ENCODE measurements around the gene PRKCH. TPM values are rescaled to one million over a fixed set of nuclear protein-coding genes. Genes with fewer than 3 reads are reported as not detected.

Gene PRKCH
- total and polyA plus RNA-seq, 10 of the 15 experiments (the other 5 are each of a cell fraction or from before 2014, with no cell fraction given) = 10.7 to 140 (median 33.2) TPM

DNA sequence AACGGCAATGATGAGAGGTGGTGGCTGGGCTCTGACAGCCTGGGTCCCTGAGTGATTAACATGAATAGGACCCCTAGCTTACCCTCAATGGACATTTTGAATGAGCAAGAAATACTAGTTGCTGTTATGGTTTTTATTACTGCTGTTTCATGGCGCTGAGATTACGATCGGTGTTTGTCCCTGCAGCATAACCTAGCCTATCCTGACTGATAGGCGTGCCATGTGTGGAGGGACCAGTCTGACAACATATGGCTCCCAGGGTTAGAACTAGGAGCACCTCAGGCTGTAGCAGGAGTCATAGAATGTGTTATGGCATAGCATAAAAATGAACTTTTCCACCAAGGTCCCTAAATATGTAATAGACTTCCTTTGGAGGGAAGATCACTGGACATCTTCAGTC, 236.5 kb downstream of the PRKCH start (continued):
- TF ChIP-seq, protein P1, sequence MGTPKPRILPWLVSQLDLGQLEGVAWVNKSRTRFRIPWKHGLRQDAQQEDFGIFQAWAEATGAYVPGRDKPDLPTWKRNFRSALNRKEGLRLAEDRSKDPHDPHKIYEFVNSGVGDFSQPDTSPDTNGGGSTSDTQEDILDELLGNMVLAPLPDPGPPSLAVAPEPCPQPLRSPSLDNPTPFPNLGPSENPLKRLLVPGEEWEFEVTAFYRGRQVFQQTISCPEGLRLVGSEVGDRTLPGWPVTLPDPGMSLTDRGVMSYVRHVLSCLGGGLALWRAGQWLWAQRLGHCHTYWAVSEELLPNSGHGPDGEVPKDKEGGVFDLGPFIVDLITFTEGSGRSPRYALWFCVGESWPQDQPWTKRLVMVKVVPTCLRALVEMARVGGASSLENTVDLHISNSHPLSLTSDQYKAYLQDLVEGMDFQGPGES (IDR thresholded peaks at IDR 0.05) = no peak
- TF ChIP-seq, protein P2, sequence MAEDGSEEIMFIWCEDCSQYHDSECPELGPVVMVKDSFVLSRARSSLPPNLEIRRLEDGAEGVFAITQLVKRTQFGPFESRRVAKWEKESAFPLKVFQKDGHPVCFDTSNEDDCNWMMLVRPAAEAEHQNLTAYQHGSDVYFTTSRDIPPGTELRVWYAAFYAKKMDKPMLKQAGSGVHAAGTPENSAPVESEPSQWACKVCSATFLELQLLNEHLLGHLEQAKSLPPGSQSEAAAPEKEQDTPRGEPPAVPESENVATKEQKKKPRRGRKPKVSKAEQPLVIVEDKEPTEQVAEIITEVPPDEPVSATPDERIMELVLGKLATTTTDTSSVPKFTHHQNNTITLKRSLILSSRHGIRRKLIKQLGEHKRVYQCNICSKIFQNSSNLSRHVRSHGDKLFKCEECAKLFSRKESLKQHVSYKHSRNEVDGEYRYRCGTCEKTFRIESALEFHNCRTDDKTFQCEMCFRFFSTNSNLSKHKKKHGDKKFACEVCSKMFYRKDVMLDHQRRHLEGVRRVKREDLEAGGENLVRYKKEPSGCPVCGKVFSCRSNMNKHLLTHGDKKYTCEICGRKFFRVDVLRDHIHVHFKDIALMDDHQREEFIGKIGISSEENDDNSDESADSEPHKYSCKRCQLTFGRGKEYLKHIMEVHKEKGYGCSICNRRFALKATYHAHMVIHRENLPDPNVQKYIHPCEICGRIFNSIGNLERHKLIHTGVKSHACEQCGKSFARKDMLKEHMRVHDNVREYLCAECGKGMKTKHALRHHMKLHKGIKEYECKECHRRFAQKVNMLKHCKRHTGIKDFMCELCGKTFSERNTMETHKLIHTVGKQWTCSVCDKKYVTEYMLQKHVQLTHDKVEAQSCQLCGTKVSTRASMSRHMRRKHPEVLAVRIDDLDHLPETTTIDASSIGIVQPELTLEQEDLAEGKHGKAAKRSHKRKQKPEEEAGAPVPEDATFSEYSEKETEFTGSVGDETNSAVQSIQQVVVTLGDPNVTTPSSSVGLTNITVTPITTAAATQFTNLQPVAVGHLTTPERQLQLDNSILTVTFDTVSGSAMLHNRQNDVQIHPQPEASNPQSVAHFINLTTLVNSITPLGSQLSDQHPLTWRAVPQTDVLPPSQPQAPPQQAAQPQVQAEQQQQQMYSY (CRISPR knock-in tag; IDR thresholded peaks at IDR 0.05) = no peak

DNA sequence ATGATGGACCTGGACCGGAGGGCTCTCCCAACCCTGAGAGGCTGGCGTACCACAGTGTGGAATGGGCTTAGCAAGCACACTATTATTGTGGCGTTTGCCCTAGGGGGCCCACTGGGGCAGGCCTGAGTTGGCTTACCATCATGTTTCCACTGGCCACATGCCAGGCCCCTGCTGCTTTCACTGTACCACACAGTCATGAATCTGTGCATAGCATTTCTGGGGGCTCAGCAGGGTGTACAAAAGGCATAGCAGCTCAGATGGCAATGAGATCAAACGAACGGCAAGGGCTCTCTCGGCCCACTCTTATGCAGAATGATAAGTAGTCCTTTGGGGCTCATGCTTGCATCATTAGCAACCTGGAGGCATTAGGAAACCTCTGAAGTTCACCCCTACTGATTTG, 236.9 kb downstream of the PRKCH start:
- Histone ChIP-seq H3K36me3 (ENCODE audit: control insufficient read depth in 2 of 2, insufficient read depth in 2 of 2, low read length in 1 of 2) (no peaks in the 10 kb centered on the region), H3K9ac (ENCODE audit: control insufficient read depth, insufficient read depth, low read length) (no peak overlapping the region), H3K9me3 (replicated peaks; ENCODE audit: control insufficient read depth, insufficient read depth, low read length) (no peaks in the 10 kb centered on the region), H3K79me2 (ENCODE audit: control insufficient read depth, insufficient read depth, low read length) (no peaks in the 10 kb centered on the region), H2AFZ (ENCODE audit: control insufficient read depth, low read depth, low read length) (no peak overlapping the region), H3K27ac (ENCODE audit: control insufficient read depth, insufficient read depth) (no peak overlapping the region), H3K4me2 (ENCODE audit: control insufficient read depth, insufficient read depth) (no peak overlapping the region), H3K4me1 (ENCODE audit: control insufficient read depth, insufficient read depth, low read length) (peaks cover 5% of the 10 kb centered on the region), H3K27me3 (replicated peaks in 1 of 2; ENCODE audit: control insufficient read depth in 2 of 2, insufficient read depth in 2 of 2, low read length in 1 of 2) (no peaks in the 10 kb centered on the region), H4K20me1 (ENCODE audit: control insufficient read depth, insufficient read depth) (no peaks in the 10 kb centered on the region), H3K4me3 (no peak overlapping the region)
- intact Hi-C loops (cut with micrococcal nuclease; ENCODE audit: unreplicated experiment) (no loop called here), in situ Hi-C loops (cut with MboI) (no loop called here)
- ChIA-PET RAD21 (ENCODE audit: unreplicated experiment) (interaction anchor here (0.6 to 1.0 kb wide), 3 partner anchors 58 to 261 kb away, joined by 3 read pairs; no protein-coding TSS in a partner anchor), CTCF (interaction anchor here (1.2 to 2.0 kb wide), 3 partner anchors 9 to 83 kb away, joined by 3 to 7 read pairs (median 5); no protein-coding TSS in a partner anchor), SMC1A (ENCODE audit: uncharacterized antibody, unreplicated experiment) (no interaction called here), POLR2A (interaction anchor here (0.6 to 1.4 kb wide), 3 partner anchors 11 to 135 kb away, joined by 3 to 6 read pairs (median 4); no protein-coding TSS in a partner anchor)
- DNase-seq (ENCODE audit: low read depth, low spot score) = no peak
- ATAC-seq = no peak
- WGBS (ENCODE audit: insufficient coverage, insufficient replicate concordance, low lambda C conversion rate, missing lambda C conversion rate) = 94% methylated on average over 6 of the region's 6 CpGs
- no peak for FAIRE-seq
- no TSS peak for BruUV-seq (replicated peaks)
- TF ChIP-seq ZNF24 (IDR thresholded peaks at IDR 0.05) (no peak), SMC3 (IDR thresholded peaks at IDR 0.05; ENCODE audit: borderline replicate concordance, low read length) (no peak), RAD21 (IDR thresholded peaks at IDR 0.05; ENCODE audit: insufficient read depth, low read depth, low read length) (no peak), GATAD2B (conservative IDR thresholded peaks at IDR 0.05; ENCODE audit: low read depth) (no peak), CEBPB (IDR thresholded peaks at IDR 0.05; ENCODE audit: borderline replicate concordance in 1 of 2, low read depth in 2 of 2, low read length in 2 of 2) (no peak), RBBP5 (conservative IDR thresholded peaks at IDR 0.05) (no peak), RELA (IDR thresholded peaks at IDR 0.05; ENCODE audit: borderline replicate concordance, partially characterized antibody) (no peak), ETV6 (conservative IDR thresholded peaks at IDR 0.05 in 1 of 2, IDR thresholded peaks at IDR 0.05 in 1 of 2; ENCODE audit: borderline replicate concordance in 1 of 2, low read depth in 1 of 2) (no peak)
- TF ChIP-seq, protein P3, sequence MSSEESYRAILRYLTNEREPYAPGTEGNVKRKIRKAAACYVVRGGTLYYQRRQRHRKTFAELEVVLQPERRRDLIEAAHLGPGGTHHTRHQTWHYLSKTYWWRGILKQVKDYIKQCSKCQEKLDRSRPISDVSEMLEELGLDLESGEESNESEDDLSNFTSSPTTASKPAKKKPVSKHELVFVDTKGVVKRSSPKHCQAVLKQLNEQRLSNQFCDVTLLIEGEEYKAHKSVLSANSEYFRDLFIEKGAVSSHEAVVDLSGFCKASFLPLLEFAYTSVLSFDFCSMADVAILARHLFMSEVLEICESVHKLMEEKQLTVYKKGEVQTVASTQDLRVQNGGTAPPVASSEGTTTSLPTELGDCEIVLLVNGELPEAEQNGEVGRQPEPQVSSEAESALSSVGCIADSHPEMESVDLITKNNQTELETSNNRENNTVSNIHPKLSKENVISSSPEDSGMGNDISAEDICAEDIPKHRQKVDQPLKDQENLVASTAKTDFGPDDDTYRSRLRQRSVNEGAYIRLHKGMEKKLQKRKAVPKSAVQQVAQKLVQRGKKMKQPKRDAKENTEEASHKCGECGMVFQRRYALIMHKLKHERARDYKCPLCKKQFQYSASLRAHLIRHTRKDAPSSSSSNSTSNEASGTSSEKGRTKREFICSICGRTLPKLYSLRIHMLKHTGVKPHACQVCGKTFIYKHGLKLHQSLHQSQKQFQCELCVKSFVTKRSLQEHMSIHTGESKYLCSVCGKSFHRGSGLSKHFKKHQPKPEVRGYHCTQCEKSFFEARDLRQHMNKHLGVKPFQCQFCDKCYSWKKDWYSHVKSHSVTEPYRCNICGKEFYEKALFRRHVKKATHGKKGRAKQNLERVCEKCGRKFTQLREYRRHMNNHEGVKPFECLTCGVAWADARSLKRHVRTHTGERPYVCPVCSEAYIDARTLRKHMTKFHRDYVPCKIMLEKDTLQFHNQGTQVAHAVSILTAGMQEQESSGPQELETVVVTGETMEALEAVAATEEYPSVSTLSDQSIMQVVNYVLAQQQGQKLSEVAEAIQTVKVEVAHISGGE (CRISPR knock-in tag; IDR thresholded peaks at IDR 0.05) = no peak
- TF ChIP-seq, protein P4, sequence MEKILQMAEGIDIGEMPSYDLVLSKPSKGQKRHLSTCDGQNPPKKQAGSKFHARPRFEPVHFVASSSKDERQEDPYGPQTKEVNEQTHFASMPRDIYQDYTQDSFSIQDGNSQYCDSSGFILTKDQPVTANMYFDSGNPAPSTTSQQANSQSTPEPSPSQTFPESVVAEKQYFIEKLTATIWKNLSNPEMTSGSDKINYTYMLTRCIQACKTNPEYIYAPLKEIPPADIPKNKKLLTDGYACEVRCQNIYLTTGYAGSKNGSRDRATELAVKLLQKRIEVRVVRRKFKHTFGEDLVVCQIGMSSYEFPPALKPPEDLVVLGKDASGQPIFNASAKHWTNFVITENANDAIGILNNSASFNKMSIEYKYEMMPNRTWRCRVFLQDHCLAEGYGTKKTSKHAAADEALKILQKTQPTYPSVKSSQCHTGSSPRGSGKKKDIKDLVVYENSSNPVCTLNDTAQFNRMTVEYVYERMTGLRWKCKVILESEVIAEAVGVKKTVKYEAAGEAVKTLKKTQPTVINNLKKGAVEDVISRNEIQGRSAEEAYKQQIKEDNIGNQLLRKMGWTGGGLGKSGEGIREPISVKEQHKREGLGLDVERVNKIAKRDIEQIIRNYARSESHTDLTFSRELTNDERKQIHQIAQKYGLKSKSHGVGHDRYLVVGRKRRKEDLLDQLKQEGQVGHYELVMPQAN (conservative IDR thresholded peaks at IDR 0.05) = no peak

Measured in GM12878 (cell line).